SH-SY5Y (cell line): Measurements from ENCODE around the gene HES7.

ENCODE experiments used
- GATA2 ChIP-seq: IDR thresholded peaks from 2 replicates; pipeline ENCODE4 v1.6.1; 2011; ENCODE audit warnings: mild to moderate bottlenecking, low read depth, low read length
- GATA3 ChIP-seq: IDR thresholded peaks from 2 replicates; pipeline ENCODE4 v1.6.1; 2011; ENCODE audit warnings: low read depth, mild to moderate bottlenecking, low read length, moderate library complexity

HES7 gene

DNA sequence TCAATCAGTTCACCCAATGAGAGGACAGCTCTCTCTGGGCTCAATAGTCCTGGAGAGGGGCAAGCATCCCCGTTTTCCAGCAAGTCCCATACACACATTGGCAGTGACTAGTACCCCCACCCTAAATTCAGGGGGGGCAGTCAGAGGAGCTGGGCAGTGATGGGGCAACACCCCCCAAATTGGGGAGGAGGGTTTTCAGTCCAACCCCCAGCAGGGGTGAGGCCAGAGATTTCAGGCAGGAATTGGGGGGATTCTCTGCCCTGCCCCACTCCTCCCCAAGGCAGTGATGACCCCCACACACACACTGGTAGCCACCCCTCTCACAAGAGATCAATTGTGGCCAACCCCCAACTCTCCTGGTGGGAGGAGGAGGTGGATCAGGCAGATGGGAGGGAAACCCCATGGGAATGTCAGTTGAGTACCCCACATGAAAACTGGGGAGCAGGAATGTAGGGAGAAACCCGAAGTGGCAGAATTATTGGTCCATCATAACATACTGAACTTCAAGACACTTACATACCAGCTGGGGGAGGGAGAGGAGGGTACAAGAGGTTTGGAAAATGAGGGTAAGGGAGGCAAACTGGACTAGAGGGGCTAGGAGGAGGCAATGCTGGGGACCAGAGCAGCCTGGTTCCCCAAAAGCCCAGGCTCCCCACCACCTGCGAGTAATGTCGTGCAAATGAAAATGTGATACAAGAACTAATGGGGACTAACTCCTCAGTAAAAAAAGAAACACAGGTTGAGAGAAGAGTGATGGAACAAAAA is 35.7 kb upstream of the HES7 start:
- TF ChIP-seq GATA2 (no peak), GATA3 (no peak)

DNA sequence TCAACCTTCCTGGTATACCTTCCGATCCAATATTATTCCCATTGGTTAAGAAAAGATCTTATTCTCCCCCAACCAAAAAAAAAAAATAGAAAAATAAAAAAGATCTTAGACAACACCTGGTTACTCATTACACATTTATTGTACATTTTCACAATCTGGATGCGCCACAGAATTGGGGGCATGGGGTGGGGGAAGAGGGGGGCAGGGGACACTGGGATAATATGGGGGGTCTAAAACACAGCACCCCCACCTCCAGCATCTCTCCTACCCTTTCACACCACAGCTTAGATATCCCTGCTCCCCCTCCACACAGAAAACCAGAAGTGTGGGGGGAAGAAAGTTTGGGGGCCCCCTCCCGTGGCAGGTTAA is 35.1 kb upstream of the HES7 start:
- TF ChIP-seq GATA3 (no peak), GATA2 (no peak)

DNA sequence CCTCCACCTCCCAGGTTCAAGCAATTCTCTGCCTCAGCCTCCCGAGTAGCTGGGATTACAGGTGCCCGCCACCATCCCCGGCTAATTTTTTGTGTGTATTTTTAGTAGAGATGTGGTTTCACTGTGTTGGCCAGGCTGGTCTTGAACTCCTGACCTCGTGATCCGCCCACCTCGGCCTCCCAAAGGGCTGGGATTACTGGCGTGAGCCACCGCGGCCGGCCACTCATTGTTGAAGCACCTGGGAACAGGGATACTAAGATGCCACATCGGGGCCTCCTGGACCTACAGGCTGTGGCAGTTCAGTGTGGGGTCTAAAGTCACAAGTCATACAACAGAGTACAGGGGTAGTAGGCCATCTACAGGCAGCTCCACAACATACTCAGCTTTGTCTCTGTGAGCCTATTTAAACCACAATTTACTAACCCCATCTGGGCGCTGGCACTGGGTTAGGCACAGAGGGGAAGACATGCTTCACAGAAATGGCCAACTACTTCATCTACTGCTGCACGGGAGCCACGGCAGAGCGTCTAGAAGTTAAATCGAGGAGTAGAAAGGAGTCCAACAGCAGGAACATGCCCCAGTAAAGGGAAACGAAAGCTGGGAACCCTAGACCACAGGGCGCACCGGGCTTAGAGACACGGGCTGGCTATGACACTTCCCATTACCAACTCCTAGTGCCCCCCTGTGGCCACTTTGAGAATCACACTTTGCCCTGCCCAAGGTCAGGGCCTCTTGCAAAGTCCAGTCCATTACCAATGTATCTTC is 34.5 kb upstream of the HES7 start:
- no peak for TF ChIP-seq GATA3
- no peak for TF ChIP-seq GATA2

DNA sequence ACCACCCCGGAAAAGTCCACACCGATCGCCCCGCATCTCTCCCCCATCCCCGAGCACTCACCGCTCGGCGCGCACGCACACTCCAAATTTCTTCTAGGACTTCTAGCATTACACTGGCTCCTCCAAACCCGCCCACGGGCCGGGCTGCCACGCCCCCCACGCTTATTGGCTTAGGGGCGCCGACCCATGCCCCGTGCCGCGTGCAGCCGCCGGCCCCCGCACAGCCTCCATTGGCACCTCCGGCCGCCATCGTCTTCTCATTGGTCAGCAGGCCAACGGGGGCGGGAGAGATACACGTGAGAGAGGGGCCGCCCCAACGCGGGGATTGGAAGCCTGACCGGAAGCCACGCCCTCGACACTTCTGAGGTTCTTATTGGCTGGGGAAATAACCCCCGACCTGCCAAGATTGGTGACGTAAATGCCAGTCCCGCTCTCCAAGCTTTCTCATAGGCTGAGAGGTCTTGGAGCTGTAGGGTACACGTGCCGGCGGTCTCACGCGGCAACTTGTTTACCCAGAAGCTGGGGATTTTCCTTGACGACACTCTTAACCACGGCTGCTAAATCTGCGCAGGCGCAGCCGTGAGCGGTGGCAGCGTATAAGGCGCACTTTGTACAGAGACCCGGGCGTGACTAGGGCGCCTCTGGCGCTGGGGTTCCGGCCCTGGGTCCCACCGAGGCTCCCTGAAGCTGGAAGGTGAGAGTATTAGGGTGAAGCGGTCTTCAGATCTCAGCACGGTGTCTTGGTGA is 32.5 kb upstream of the HES7 start:
- no peak for TF ChIP-seq GATA2

DNA sequence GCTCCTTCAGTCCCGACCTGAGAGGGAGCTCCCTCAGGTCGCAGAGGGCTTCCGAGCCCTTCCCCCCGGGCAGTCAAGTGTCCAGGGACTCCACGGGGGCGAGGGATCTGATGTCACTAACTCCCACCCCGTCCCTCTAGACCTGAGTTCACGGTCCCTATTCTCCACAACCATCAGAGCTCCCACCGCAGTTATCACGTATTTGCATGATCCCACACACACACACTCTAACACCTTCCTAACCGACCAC is 32.0 kb upstream of the HES7 start:
- no peak for TF ChIP-seq GATA3
- TF ChIP-seq GATA2 = no peak

DNA sequence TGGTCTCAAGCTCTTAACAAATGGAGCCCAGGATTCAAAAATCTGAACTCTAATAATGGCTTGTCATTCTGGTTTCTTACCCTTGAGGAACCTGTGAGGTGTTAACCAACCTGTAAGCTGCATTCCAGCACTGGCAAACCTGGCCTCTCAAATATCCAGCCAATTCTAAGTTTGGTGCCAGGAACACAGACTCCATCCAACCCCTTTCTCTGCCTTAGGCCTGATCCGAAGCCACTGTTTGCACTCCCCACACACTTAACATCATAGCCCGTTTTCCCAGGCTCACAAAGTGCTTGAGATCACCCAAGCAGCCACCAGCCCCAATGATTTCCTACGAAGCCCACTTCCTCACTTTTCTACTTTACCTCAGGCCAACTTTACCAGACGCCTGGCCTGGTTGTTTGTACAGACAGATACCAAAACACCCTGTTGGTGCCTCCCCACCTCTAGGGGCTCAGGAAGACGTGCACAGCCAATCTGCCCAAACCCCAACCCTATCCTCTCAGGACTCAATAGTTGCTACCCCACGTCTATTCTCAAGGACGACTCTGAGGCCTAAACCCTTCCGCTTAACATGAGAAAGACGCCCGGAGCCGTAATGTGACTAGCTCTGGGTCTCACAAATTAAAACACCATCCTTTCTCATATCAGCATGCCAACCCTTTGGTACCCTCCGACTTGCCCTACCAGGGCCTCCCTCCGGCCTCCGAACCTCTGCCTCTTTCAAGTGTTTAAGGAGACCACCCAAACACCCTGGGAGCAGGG is 31.5 kb upstream of the HES7 start:
- TF ChIP-seq GATA2 (no peak), GATA3 (no peak)

DNA sequence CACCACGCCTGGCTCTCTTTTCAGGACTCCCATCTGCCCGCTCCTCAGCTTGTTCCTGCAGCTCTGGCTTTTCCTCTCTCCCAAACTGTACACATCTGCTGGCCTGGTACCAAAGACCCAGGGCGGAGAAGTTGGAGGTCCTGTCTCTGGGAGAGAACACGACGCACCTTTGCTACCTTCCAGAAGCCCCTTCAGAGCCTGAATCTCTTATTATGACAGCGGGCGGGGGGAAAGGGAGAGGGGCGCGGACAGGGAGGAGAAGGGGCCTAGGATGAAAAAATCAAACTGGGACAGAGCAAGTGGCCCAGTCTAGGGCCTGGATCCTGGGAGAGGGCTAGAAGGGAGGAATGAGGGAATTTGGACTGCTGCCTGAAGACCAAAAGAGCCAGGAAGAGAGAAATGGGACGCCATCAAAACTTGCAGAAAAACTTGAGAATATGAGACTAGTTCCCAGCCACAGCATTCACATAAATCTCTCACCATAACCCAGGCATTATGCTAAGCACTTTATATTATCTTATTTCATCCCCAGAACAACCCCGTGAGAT is 30.8 kb upstream of the HES7 start:
- TF ChIP-seq GATA3 (no peak), GATA2 (no peak)

DNA sequence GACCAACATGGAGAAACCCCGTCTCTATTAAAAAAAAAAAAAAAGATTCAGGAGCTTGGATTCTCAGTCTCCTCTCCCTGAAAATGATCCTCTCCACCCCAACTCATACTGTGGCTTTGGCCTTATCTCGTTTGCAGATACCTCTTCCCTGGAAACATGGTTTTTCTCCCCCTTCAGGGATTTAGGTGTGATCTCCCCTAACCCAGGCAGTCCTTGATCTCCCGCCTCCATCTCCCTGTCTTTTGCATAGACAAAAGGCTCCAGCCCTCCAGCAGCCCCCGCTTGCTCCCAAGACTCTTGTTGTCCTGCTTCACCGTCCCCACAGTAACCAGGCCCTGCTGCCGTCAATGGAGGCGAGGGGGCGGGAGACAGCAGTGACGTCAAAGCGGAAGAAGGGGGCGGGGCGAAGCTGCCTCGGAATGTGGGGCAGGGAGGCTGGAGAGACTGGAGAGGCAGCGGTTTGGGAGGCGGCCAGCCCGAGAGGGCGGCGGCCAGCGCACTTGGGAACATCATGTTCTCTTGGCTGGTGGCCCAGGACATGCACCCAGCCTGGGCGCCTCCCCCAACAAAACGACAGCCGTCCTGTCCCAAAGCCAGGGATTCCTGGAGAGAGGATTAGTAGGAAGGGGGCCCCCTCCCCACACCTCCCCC is 30.2 kb upstream of the HES7 start:
- TF ChIP-seq GATA3 (no peak), GATA2 (no peak)

DNA sequence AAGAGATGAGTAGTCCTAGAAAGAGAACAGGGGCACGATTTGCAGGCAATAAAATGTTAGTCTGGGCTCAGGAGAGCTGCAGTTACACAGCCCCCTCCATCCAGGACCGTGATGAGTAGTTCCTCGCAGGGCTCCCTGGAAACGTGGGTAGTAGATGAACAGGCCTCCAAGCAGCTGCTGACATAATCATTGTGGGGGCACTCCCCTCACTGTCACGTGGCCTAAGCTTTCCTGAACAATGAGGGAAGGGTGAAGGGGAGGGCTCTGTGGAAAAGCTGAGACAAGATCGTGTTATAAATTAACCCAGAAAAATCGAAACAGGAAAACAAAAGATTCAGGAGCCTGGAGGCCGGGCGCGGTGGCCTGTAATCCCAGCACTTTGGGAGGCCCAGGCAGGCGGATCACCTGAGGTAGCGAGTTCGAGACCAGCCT is 29.6 kb upstream of the HES7 start:
- TF ChIP-seq GATA3 = no peak
- no peak for TF ChIP-seq GATA2

DNA sequence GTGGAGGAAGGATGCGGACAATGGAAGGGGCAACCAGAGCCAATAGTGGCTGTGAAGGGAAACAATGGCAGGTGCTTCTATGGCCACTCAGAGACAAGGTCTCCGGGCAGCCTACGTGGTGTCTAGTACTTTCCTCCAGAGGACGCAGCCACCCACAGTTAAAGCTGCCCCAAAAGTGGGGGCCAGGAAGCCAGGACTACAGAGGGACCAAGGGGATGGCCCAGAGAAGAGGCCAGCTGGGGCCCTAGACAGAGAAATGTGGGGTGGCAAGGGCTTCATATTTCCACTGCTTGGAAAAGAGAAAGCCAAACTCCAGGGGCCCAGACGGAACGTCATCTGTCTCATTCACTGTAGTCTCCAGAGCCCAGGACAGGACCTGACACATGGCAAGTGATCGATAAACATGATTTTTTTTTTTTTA is 29.1 kb upstream of the HES7 start:
- no peak for TF ChIP-seq GATA2
- TF ChIP-seq GATA3 = no peak

DNA sequence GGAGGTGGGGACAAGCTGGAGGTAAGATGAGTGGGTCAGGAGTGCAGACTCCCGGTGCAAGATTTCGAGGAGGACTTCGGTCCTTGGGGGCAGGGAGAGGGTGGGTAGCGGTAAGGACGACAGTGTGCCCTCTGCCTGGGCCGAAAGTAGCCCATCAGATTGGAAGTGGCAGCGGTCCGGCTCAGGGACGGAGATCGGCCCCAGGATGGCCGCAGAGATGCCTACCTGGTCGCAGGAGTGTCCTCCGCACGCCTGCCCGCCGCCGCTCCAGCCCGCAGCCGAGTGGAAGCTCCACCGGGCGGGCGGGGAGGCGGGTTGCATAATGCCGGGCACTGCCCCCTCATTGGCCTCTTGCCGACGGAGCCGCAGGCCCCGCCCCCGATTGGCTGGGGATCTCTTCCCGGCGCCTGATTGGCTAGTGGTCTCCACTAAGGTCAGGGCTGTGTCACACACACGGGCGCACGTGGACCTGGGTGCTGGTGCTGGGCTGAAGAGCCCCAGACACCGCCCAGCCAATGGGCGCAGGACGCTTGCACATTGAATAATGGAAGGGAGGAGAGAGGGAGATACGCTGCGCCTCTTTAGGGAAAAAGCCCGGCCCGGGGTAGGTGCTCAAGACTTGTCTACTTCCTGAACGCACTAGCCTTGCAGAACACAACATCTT is 28.3 kb upstream of the HES7 start, which contains the start of gene PER1:
TSS of gene PER1 (minus strand) at position 293 of the 664 bp plus-strand sequence. CDS start 1,698 bp downstream, outside the sequence.
- no peak for TF ChIP-seq GATA3
- TF ChIP-seq GATA2 = no peak; the same call in 1 of the 2 replicates

DNA sequence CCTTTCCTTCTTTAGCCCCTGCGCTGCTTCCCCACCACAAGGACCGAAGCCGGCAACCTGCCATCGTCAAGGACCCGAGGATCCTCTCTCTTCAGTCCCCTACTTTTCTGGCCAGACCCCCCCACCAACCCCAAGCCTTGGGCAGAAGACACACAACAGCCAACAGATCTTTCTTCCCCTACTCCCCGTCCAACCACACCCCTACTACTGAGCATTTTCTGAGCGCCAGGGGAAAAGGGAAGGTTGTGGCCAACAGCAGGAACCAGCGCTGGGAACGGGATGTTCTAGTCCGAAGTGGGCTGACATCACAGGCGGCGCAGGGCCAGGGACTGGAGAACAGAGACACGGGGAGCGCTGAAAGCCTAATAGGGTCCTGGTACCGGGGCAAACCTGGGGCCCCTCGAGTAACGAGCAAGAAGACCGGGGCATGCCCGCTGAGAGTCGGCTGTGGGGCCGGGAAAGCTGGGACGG is 27.8 kb upstream of the HES7 start:
- TF ChIP-seq GATA2 = no peak
